HG03571 (cell line): ENCODE measurements around the gene SLC1A2.

Experiments
- ATAC-seq: cut with Tn5 transposase; IDR thresholded peaks from one replicate; pipeline ENCODE4 v1.9.1; 2021; ENCODE audit not compliant: unreplicated experiment

The SLC1A2 gene

GRCh38 chr11:35414311-35414710 is 5.0 kb downstream of the SLC1A2 start:
- ATAC-seq: no peak

- ATAC-seq: no peak
These were observed 5.8 kb downstream of the SLC1A2 start for GRCh38 chr11:35413598-35413997.

- ATAC-seq: no peak
These were observed 7.1 kb downstream of the SLC1A2 start for GRCh38 chr11:35412285-35412684.

GRCh38 chr11:35407041-35407440 is 12.3 kb downstream of the SLC1A2 start:
- no peak for ATAC-seq

GRCh38 chr11:35404388-35404775 is 15.0 kb downstream of the SLC1A2 start:
- no peak for ATAC-seq

- no peak for ATAC-seq
These were observed 15.5 kb downstream of the SLC1A2 start for GRCh38 chr11:35403765-35404387.

- ATAC-seq: no peak
These were observed 16.4 kb downstream of the SLC1A2 start for GRCh38 chr11:35402751-35403660.

- no peak for ATAC-seq
These were observed 20.5 kb downstream of the SLC1A2 start for GRCh38 chr11:35398881-35399280.

- ATAC-seq: no peak
These were observed 24.4 kb downstream of the SLC1A2 start for GRCh38 chr11:35394941-35395340.

- no peak for ATAC-seq
These were observed 26.3 kb downstream of the SLC1A2 start for GRCh38 chr11:35393098-35393497.

- ATAC-seq: no peak
These were observed 27.3 kb downstream of the SLC1A2 start for GRCh38 chr11:35391922-35392688.

- ATAC-seq: peak; percentile 81
These were observed 28.3 kb downstream of the SLC1A2 start for GRCh38 chr11:35390737-35391682.

- no peak for ATAC-seq
These were observed 29.4 kb downstream of the SLC1A2 start for GRCh38 chr11:35389897-35390465.

GRCh38 chr11:35389112-35389511 is 30.2 kb downstream of the SLC1A2 start:
- no peak for ATAC-seq

GRCh38 chr11:35388061-35388460 is 31.3 kb downstream of the SLC1A2 start:
- ATAC-seq: no peak

GRCh38 chr11:35387111-35387982 is 32.0 kb downstream of the SLC1A2 start:
- ATAC-seq: no peak

GRCh38 chr11:35383953-35384352 is 35.4 kb downstream of the SLC1A2 start:
- no peak for ATAC-seq

GRCh38 chr11:35381709-35382322 is 37.5 kb downstream of the SLC1A2 start:
- ATAC-seq: no peak

- no peak for ATAC-seq
These were observed 38.8 kb downstream of the SLC1A2 start for GRCh38 chr11:35380603-35381002.
